GM12878 (cell line): Measurements from ENCODE around the gene LRBA. TPM values are rescaled to one million over a fixed set of nuclear protein-coding genes. Genes with fewer than 3 reads are reported as not detected.
A peak's percentile ranks its signal among the peaks of the same experiment; 100 is the strongest.

Experiments used
- BCL11A ChIP-seq: IDR thresholded peaks from 2 replicates; pipeline ENCODE4 v1.6.1; 2011; ENCODE audit warnings: low read depth, low read length
- BCL3 ChIP-seq: IDR thresholded peaks from 2 replicates; pipeline ENCODE4 v1.6.1; 2011; ENCODE audit warnings: borderline replicate concordance, low read depth, mild to moderate bottlenecking, moderate library complexity, low read length; ENCODE audit not compliant: insufficient read depth, poor library complexity, severe bottlenecking
- BRCA1 ChIP-seq: IDR thresholded peaks from 2 replicates; pipeline ENCODE4 v1.6.1; 2011; ENCODE audit warnings: low read depth, low read length, improper control_type of control experiment
- CHD4 ChIP-seq: fragments of 200-600 bp; sonication (generic); IDR thresholded peaks from 2 replicates; pipeline ENCODE4 v1.6.1; 2016; ENCODE audit warnings: mild to moderate bottlenecking
- CTCF ChIP-seq, 3 experiments: IDR thresholded peaks in 2 of 3; conservative IDR thresholded peaks in 1 of 3; 2 replicates each; pipeline ENCODE4 v1.5.1; 2011; ENCODE audit warnings: low read depth in 3 of 3, low read length in 3 of 3, mild to moderate bottlenecking in 3 of 3, control low read depth in 2 of 3, moderate library complexity in 2 of 3, inconsistent platforms in 1 of 3, mixed read lengths in 1 of 3; ENCODE audit not compliant: control insufficient read depth in 2 of 3, insufficient read depth in 1 of 3; ENCODE audit errors: extremely low read depth in 1 of 3
- EGR1 ChIP-seq, 2 experiments: IDR thresholded peaks; 1 replicate in 1 of 2; 2 replicates in 1 of 2; pipeline ENCODE4 v1.6.1; 2011 to 2012; ENCODE audit warnings: low read depth in 2 of 2, low read length in 2 of 2, borderline replicate concordance in 1 of 2, mild to moderate bottlenecking in 1 of 2, moderate library complexity in 1 of 2
- EZH2 ChIP-seq: IDR thresholded peaks from 2 replicates; pipeline ENCODE4 v1.6.1; 2012; ENCODE audit warnings: low read depth, mild to moderate bottlenecking, control low read depth, inconsistent platforms, low read length, borderline replicate concordance; ENCODE audit not compliant: control insufficient read depth
- FOS ChIP-seq: IDR thresholded peaks from 3 replicates; pipeline ENCODE4 v1.6.1; 2011; ENCODE audit warnings: borderline replicate concordance; ENCODE audit not compliant: insufficient read length; ENCODE audit errors: extremely low read depth
- IRF4 ChIP-seq: IDR thresholded peaks from 2 replicates; pipeline ENCODE4 v1.6.1; 2011; ENCODE audit warnings: low read depth, low read length
- KDM1A ChIP-seq: fragments of 200-600 bp; sonication (generic); IDR thresholded peaks from 2 replicates; pipeline ENCODE4 v1.6.1; 2016; ENCODE audit warnings: borderline replicate concordance
- MEF2B ChIP-seq: fragments of 450-650 bp; IDR thresholded peaks from 2 replicates; pipeline ENCODE4 v1.6.1; 2018; ENCODE audit warnings: mild to moderate bottlenecking, moderate library complexity; ENCODE audit not compliant: partially characterized antibody, poor library complexity, severe bottlenecking
- MYC ChIP-seq: IDR thresholded peaks from 2 replicates; pipeline ENCODE4 v1.6.1; 2011; ENCODE audit warnings: mild to moderate bottlenecking, low read length, moderate library complexity, inconsistent platforms; ENCODE audit not compliant: insufficient read depth, insufficient replicate concordance, insufficient read length, severe bottlenecking
- POU2F2 ChIP-seq: IDR thresholded peaks from 3 replicates; pipeline ENCODE4 v1.6.1; 2011; ENCODE audit warnings: low read depth, mild to moderate bottlenecking, low read length, borderline replicate concordance
- RBBP5 ChIP-seq: fragments of 200-600 bp; sonication (generic); conservative IDR thresholded peaks from 2 replicates; pipeline ENCODE4 v1.6.1; 2016
- RCOR1 ChIP-seq: conservative IDR thresholded peaks from 2 replicates; pipeline ENCODE4 v1.6.1; 2012; ENCODE audit warnings: low read depth, low read length, improper control_type of control experiment
- RFX5 ChIP-seq: IDR thresholded peaks from 2 replicates; pipeline ENCODE4 v1.6.1; 2011; ENCODE audit warnings: low read depth, low read length, improper control_type of control experiment
- SMARCA5 ChIP-seq: fragments of 450-650 bp; IDR thresholded peaks from 2 replicates; pipeline ENCODE4 v1.6.1; 2017; ENCODE audit warnings: mild to moderate bottlenecking
- SPI1 ChIP-seq: IDR thresholded peaks from 2 replicates; pipeline ENCODE4 v1.6.1; 2011; ENCODE audit warnings: low read depth, mild to moderate bottlenecking, low read length, moderate library complexity, borderline replicate concordance; ENCODE audit not compliant: insufficient read depth
- TBL1XR1 ChIP-seq: IDR thresholded peaks from 2 replicates; pipeline ENCODE4 v1.6.1; 2012; ENCODE audit warnings: low read depth, low read length, improper control_type of control experiment
- polyA plus RNA-seq, 11 experiments: library from polyadenylated mRNA; depleted of rRNA in 4 of 11; unstranded in 6 of 11; stranded (reverse) in 5 of 11; fragments of >200 nt; fragmentation: Nextera tagmentation in 4 of 11; fragmentation: Illumina TruSeq in 1 of 11; extraction: Ambion mirVana in 4 of 11; extraction: Trizol in 1 of 11; gene quantifications; 1 replicate in 1 of 11; 2 replicates in 10 of 11; pipeline versions ENCODE4 v1.2.1 to v1.2.3, GENCODE V29; 2011 to 2016; ENCODE audit warnings: inconsistent platforms in 2 of 11, missing spikeins in 2 of 11, low read depth in 1 of 11
- total RNA-seq, 4 experiments: library from RNA; depleted of rRNA in 3 of 4; stranded (reverse); fragments of >200 nt in 3 of 4; fragmentation: Illumina TruSeq in 1 of 4; extraction: Trizol in 1 of 4; gene quantifications; 2 replicates each; pipeline versions ENCODE4 v1.2.1 to v1.2.3, GENCODE V29; 2013 to 2021

LRBA gene
- total and polyA plus RNA-seq, 10 of the 15 experiments (the other 5 are each of a cell fraction or from before 2014, with no cell fraction given) = 20.3 to 93.4 (median 55.0) TPM

- TF ChIP-seq BRCA1 (no peak), SPI1 (no peak), FOS (no peak), EGR1 (IDR thresholded peaks at IDR 0.05; ENCODE audit: borderline replicate concordance in 1 of 2, low read depth in 2 of 2, low read length in 2 of 2) (no peak), KDM1A (no peak), CHD4 (no peak), RBBP5 (no peak), SMARCA5 (no peak), RFX5 (no peak), BCL11A (no peak), TBL1XR1 (no peak), CTCF (IDR thresholded peaks at IDR 0.05 in 2 of 3, conservative IDR thresholded peaks at IDR 0.05 in 1 of 3; ENCODE audit: control insufficient read depth in 2 of 3, extremely low read depth in 1 of 3, insufficient read depth in 1 of 3, low read depth in 3 of 3, low read length in 3 of 3) (no peak), RCOR1 (no peak), MYC (no peak), MEF2B (no peak), POU2F2 (no peak), EZH2 (no peak), IRF4 (peak; percentile 59; the same call in 1 of the 2 replicates), BCL3 (peak; percentile 32)
- TF ChIP-seq, all 136 proteins: peak for 14
These were observed 44.4 kb downstream of the LRBA start (continued) for GRCh38 chr4:150970685-150971151.
